Gastrocnemius medialis (tissue), 4 donors: ENCODE measurements around the gene HOXD10. TPM values are rescaled to one million over a fixed set of nuclear protein-coding genes. Genes with fewer than 3 reads are reported as not detected.

Experiments used
- ATAC-seq, 2 donors: fragments of 150-250 bp; one replicate each; pipeline ENCODE4 v1.9.1; 2016
- DNase-seq, 2 donors: peaks; one replicate each; pipeline ENCODE4 v3.0.0-alpha.2; 2019
- H3K27ac ChIP-seq, 4 donors: fragments of 200-600 bp; sonication (generic); 1 replicate in 1 of 4; 2 replicates in 3 of 4; pipeline ENCODE4 v1.5.1; 2016 to 2018; ENCODE audit warnings: mild to moderate bottlenecking in 2 of 4, moderate library complexity in 1 of 4
- H3K27me3 ChIP-seq, 3 donors: fragments of 200-600 bp; sonication (generic) in 2 of 3; 1 replicate in 1 of 3; 2 replicates in 2 of 3; pipeline versions ENCODE4 v1.5.1 to v1.6.0; 2016 to 2019; ENCODE audit warnings: mild to moderate bottlenecking in 1 of 3, moderate library complexity in 1 of 3
- H3K36me3 ChIP-seq, 2 donors: fragments of 200-600 bp; sonication (generic) in 1 of 2; one replicate each; pipeline ENCODE4 v1.5.1; 2017 to 2018
- H3K4me1 ChIP-seq, 2 donors: fragments of 200-600 bp; sonication (generic) in 1 of 2; one replicate each; pipeline ENCODE4 v1.5.1; 2016 to 2017; ENCODE audit warnings: mild to moderate bottlenecking in 2 of 2
- H3K4me3 ChIP-seq, 4 donors: fragments of 200-600 bp; sonication (generic) in 3 of 4; 1 replicate in 1 of 4; 2 replicates in 3 of 4; pipeline ENCODE4 v1.5.1; 2016 to 2019; ENCODE audit warnings: mild to moderate bottlenecking in 2 of 4
- H3K9me3 ChIP-seq, 3 donors: fragments of 200-600 bp; sonication (generic) in 2 of 3; 1 replicate in 1 of 3; 2 replicates in 2 of 3; pipeline ENCODE4 v1.5.1; 2016 to 2019
- CTCF ChIP-seq, 5 experiments: fragments of 450-650 bp in 3 of 5; fragments of 200-600 bp in 2 of 5; sonication (generic) in 2 of 5; IDR thresholded peaks in 4 of 5; conservative IDR thresholded peaks in 1 of 5; 1 replicate in 4 of 5; 2 replicates in 1 of 5; pipeline ENCODE4 v1.5.1; 2016 to 2019; ENCODE audit warnings: antibody characterized with exemption in 5 of 5, mild to moderate bottlenecking in 3 of 5, moderate library complexity in 3 of 5
- POLR2A ChIP-seq, 2 donors: fragments of 450-650 bp; IDR thresholded peaks; one replicate each; pipeline ENCODE4 v1.6.1; 2017; ENCODE audit warnings: antibody characterized with exemption in 2 of 2, mild to moderate bottlenecking in 2 of 2, moderate library complexity in 2 of 2
- in situ Hi-C, 4 donors: fragments of 200-750 bp; cut with MboI; loops; one replicate each; pipeline versions ENCODE4 v1.15.0 to v1.8.0; 2017; ENCODE audit warnings: low sequenced_read_pairs in 4 of 4
- intact Hi-C: fragments of 100-400 bp; cut with DNase I; formaldehyde crosslinking; loops from one replicate; pipeline ENCODE4 v1.15.1; 2023; ENCODE audit warnings: low total_unique reads
- total RNA-seq, 4 donors: library from RNA; depleted of rRNA; stranded (reverse); fragments of >200 nt; gene quantifications; one replicate each; pipeline versions ENCODE4 v1.1.0 to v1.2.3, GENCODE V29; 2016

Gene HOXD10
- total RNA-seq, 4 donors from 2014 or later = 0.15 TPM; not detected in 3

- in situ Hi-C loops (loop anchor here in 2 of 4 donors (10.0 kb wide), 1 partner anchor 387 kb away; no protein-coding TSS in a partner anchor), intact Hi-C loops (no loop called here)
- no peak overlapping the region for H3K4me3 ChIP-seq
- peaks cover 5 to 25% of the 10 kb centered on the region in 2 donors for H3K4me1 ChIP-seq
- no peak for DNase-seq
- ATAC-seq = no peak
- no peaks in the 10 kb centered on the region for H3K9me3 ChIP-seq
- no peaks in the 10 kb centered on the region for H3K36me3 ChIP-seq
- H3K27ac ChIP-seq = no peak overlapping the region
- TF ChIP-seq POLR2A (IDR thresholded peaks at IDR 0.05) (no peak), CTCF (IDR thresholded peaks at IDR 0.05 in 4 of 5, conservative IDR thresholded peaks at IDR 0.05 in 1 of 5) (no peak)
- H3K27me3 ChIP-seq = peaks cover 98 to 100% (median 100%) of the 10 kb centered on the region in 3 donors
Measured at GRCh38 chr2:176071330-176072291, 45.0 kb upstream of the HOXD10 start.

- ATAC-seq (no peak), DNase-seq (no peak)
- Histone ChIP-seq H3K27me3 (peaks cover 98 to 100% (median 100%) of the 10 kb centered on the region in 3 donors), H3K36me3 (no peaks in the 10 kb centered on the region), H3K9me3 (no peaks in the 10 kb centered on the region), H3K27ac (no peak overlapping the region), H3K4me3 (no peak overlapping the region), H3K4me1 (peaks cover 3 to 19% of the 10 kb centered on the region in 2 donors)
- intact Hi-C loops (no loop called here), in situ Hi-C loops (loop anchor here in 2 of 4 donors (10.0 kb wide), 1 partner anchor 387 kb away; no protein-coding TSS in a partner anchor)
- TF ChIP-seq POLR2A (IDR thresholded peaks at IDR 0.05) = no peak
- no peak for TF ChIP-seq CTCF (IDR thresholded peaks at IDR 0.05 in 4 of 5, conservative IDR thresholded peaks at IDR 0.05 in 1 of 5)
Measured at GRCh38 chr2:176072292-176072669, 44.3 kb upstream of the HOXD10 start.

GRCh38 chr2:176072951-176073904 is 43.4 kb upstream of the HOXD10 start:
- DNase-seq (no peak), ATAC-seq (no peak)
- Histone ChIP-seq H3K9me3 (no peaks in the 10 kb centered on the region), H3K4me3 (no peak overlapping the region), H3K4me1 (peaks cover 0 to 10% of the 10 kb centered on the region in 2 donors), H3K27ac (no peak overlapping the region), H3K36me3 (no peaks in the 10 kb centered on the region), H3K27me3 (peaks cover 97 to 100% (median 100%) of the 10 kb centered on the region in 3 donors)
- in situ Hi-C loops = loop anchor here in 2 of 4 donors (10.0 kb wide), 1 partner anchor 388 kb away; no protein-coding TSS in a partner anchor
- TF ChIP-seq POLR2A (IDR thresholded peaks at IDR 0.05) = no peak
- no peak for TF ChIP-seq CTCF (IDR thresholded peaks at IDR 0.05 in 4 of 5, conservative IDR thresholded peaks at IDR 0.05 in 1 of 5)
- intact Hi-C loops = no loop called here

DNA sequence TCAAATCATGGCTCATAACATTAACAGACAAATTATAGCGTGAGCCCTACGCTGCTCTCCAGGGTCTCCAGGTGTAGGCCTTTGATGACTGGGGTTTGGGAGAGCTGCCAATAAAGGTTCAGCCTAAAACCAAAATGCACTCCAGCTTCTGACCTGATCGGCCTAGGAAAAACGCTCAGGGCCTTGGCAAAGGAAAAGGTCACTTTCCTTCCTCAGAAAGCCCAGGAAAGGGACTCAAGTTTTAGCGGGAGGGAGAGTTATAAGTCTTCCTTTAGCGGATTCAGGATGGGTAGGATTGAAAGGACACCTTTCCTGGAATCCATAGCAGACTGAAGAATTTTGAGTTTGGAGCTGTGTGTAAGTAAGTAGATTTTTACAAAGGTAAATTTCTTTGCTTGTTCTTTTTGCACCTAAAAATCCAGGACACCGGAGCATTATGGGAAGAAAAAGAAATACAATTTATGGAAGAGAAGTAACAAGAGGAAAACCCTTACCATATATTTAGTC is 41.6 kb upstream of the HOXD10 start:
- intact Hi-C loops = loop anchor here (2.0 to 5.0 kb wide), 2 partner anchors 18 to 37 kb away; partner anchors contain the start of gene HOXD13
- H3K27ac ChIP-seq = no peak overlapping the region
- H3K27me3 ChIP-seq = peaks cover 97 to 100% (median 98%) of the 10 kb centered on the region in 3 donors
- no peaks in the 10 kb centered on the region for H3K36me3 ChIP-seq
- H3K4me1 ChIP-seq = peaks cover 10 to 18% of the 10 kb centered on the region in 2 donors
- TF ChIP-seq POLR2A (IDR thresholded peaks at IDR 0.05) = no peak
- TF ChIP-seq CTCF (IDR thresholded peaks at IDR 0.05 in 4 of 5, conservative IDR thresholded peaks at IDR 0.05 in 1 of 5) = no peak
- H3K9me3 ChIP-seq = no peaks in the 10 kb centered on the region
- no peak overlapping the region for H3K4me3 ChIP-seq
- DNase-seq = no peak
- in situ Hi-C loops = loop anchor here in 3 of 4 donors (10.0 to 25.0 kb wide), 2 partner anchors 390 to 713 kb away; no protein-coding TSS in a partner anchor
- no peak for ATAC-seq
